Frontal cortex (tissue), 4 donors: ENCODE measurements around the gene UBP1. TPM values are rescaled to one million over a fixed set of nuclear protein-coding genes. Genes with fewer than 3 reads are reported as not detected.
"Not testable (repeated sequence)": the region's sequence is repeated elsewhere in the genome, so short reads cannot be mapped to it uniquely, and the experiment has no call there.

ENCODE experiments used
- DNase-seq, 2 donors: peaks; one replicate each; pipeline ENCODE4 v3.0.0; 2012; ENCODE audit warnings: low spot score in 2 of 2
- FAIRE-seq: peaks from 2 replicates; lab custom pipeline; 2012; peaks lifted over from hg19 to GRCh38; lab: Jason Lieb, UNC
- total RNA-seq: library from RNA; depleted of rRNA; stranded (reverse); fragments of >200 nt; gene quantifications from one replicate; pipeline ENCODE4 v1.2.3, GENCODE V29; 2014
- donor health status: control.
- donor health status: control.
- donor health status: control.

UBP1 gene
- total RNA-seq, 1 donor from 2014 or later: 84.8 TPM

- no peak for FAIRE-seq
- no peak for DNase-seq
These were observed 2.5 kb downstream of the UBP1 start for GRCh38 chr3:33437556-33438283.

GRCh38 chr3:33433843-33434242, 6.4 kb downstream of the UBP1 start:
- DNase-seq (no peak), FAIRE-seq (no peak)

- DNase-seq (no peak), FAIRE-seq (no peak)
These were observed 9.6 kb downstream of the UBP1 start for GRCh38 chr3:33430571-33430970.

- no peak for FAIRE-seq
- no peak for DNase-seq
These were observed 10.1 kb downstream of the UBP1 start for GRCh38 chr3:33430061-33430460.

GRCh38 chr3:33429306-33429705, 10.9 kb downstream of the UBP1 start:
- not testable (repeated sequence) for FAIRE-seq, DNase-seq

GRCh38 chr3:33428734-33429133, 11.5 kb downstream of the UBP1 start:
- FAIRE-seq: no peak
- no peak for DNase-seq

- DNase-seq (no peak), FAIRE-seq (no peak)
These were observed 13.4 kb downstream of the UBP1 start for GRCh38 chr3:33426630-33427317.

GRCh38 chr3:33426068-33426467, 14.1 kb downstream of the UBP1 start:
- FAIRE-seq (no peak), DNase-seq (no peak)

- no peak for FAIRE-seq
These were observed 14.8 kb downstream of the UBP1 start for GRCh38 chr3:33425453-33425852.

GRCh38 chr3:33424606-33425452, 15.4 kb downstream of the UBP1 start:
- no peak for FAIRE-seq
- no peak for DNase-seq

More at GRCh38 chr3:33425453-33425852, 14.8 kb downstream of the UBP1 start:
- DNase-seq: no peak

GRCh38 chr3:33420966-33421365, 19.2 kb downstream of the UBP1 start:
- FAIRE-seq (no peak), DNase-seq (no peak)

GRCh38 chr3:33419948-33420347, 20.3 kb downstream of the UBP1 start:
- FAIRE-seq: no peak
- no peak for DNase-seq

GRCh38 chr3:33417066-33417673, 23.0 kb downstream of the UBP1 start:
- FAIRE-seq (no peak), DNase-seq (no peak)

GRCh38 chr3:33410816-33411215, 29.4 kb downstream of the UBP1 start:
- not testable (repeated sequence) for FAIRE-seq, DNase-seq

- DNase-seq: no peak
- no peak for FAIRE-seq
These were observed 36.4 kb downstream of the UBP1 start for GRCh38 chr3:33403756-33404155.

- DNase-seq (no peak), FAIRE-seq (no peak)
These were observed 37.3 kb downstream of the UBP1 start for GRCh38 chr3:33402936-33403335.

GRCh38 chr3:33401781-33402180, 38.4 kb downstream of the UBP1 start:
- FAIRE-seq (no peak), DNase-seq (no peak)

GRCh38 chr3:33398410-33398809, 41.8 kb downstream of the UBP1 start:
- FAIRE-seq (no peak), DNase-seq (no peak)

- DNase-seq: no peak
- FAIRE-seq: no peak
These were observed 44.3 kb downstream of the UBP1 start for GRCh38 chr3:33395900-33396299.

GRCh38 chr3:33394403-33395054, 45.7 kb downstream of the UBP1 start:
- FAIRE-seq (no peak), DNase-seq (no peak)
